OCI-LY3 (cell line): ENCODE data around the gene RPL31.

ENCODE experiments used
- CTCF ChIP-seq: fragments of 200-600, 300-600 bp; sonication (generic); IDR thresholded peaks from 2 replicates; pipeline ENCODE4 v1.5.1; 2014; ENCODE audit warnings: antibody characterized with exemption, low read length, low read depth
- EZH2phosphoT487 ChIP-seq: fragments of 200-600 bp; shearing (Covaris generic); IDR thresholded peaks from 2 replicates; pipeline ENCODE4 v1.6.1; 2018; ENCODE audit warnings: antibody characterized with exemption, mixed run types, low read depth

- TF ChIP-seq CTCF (no peak), EZH2phosphoT487 (no peak)
Observed at GRCh38 chr2:100997509-100998234, 4.4 kb upstream of the RPL31 start.
